Hypothalamus (tissue), 51 donors: Measurements from ENCODE around the gene ELMOD3.

Experiments used
- DNase-seq, 51 donors: peaks; one replicate each; lab custom pipeline; 2025; lab: John Stamatoyannopoulos, UW

ELMOD3 gene

DNA sequence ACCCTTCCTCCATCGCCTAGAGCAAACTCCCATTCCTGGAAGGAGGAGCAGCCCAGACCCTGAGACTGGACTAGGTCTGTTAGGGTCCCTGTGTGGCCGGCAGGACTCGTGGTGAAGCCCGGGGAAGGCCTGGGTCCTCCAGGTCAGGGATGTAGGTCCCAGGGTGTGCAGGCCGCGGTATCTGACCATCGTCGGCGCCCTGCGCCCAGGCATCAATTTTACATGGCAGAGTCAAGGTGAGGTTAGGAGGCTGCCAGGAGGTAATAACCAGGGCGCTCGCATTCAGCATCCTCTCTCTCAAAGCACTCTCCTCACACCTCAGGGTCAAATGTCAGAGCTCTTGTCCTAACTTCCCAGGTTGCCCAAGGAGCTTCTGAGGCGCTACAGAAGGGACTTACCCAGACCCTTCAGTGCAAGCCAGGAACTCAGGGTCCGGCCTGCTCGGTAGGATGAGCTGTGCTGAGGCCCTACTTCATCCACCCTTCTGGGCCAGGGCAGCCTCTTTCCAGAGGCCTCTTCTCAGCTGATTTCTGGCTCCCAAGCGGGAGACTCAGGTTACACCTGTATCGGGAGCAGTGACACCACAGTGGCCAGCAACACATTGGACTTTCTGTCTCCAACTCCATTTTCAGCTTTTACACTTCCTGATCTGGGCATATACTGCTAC is 64.6 kb downstream of the ELMOD3 start:
- no peak for DNase-seq

DNA sequence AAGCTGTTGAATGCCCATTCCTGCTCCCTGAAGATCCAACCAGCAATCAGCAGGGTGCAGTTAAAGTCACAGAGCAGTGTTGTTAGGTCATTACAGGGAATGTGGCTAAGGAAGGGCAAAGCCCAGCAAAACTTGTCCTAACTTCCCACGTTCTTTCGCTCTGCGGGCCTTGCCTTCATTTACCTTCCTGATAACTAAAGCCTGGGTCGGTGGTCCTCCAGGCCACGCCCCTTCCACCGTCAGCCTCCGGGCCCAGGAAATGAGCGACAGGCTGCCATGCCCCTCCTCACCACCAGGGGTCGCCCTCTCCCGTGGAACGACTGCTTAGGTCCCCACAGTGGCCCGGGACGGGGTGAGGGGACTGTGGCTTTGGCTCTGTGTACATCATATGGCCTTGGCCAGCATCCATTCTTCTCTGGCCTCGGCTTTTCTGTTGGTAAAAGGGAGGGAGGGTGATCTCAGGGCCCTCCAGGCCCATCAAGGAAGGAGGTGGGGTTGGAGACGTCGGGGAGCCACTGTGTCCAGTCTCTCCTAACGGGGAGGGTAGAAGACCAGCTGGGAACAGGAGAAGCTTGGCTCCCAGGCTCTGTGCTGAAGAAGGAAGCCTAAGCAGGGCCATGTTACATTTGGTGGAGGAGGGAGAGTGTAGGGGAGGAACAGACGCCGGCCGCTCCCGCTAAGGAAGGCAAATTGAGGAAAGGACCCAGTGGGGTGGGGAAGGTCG is 66.1 kb downstream of the ELMOD3 start:
- peak; percentile 49 to 96 (median 85) for DNase-seq

DNA sequence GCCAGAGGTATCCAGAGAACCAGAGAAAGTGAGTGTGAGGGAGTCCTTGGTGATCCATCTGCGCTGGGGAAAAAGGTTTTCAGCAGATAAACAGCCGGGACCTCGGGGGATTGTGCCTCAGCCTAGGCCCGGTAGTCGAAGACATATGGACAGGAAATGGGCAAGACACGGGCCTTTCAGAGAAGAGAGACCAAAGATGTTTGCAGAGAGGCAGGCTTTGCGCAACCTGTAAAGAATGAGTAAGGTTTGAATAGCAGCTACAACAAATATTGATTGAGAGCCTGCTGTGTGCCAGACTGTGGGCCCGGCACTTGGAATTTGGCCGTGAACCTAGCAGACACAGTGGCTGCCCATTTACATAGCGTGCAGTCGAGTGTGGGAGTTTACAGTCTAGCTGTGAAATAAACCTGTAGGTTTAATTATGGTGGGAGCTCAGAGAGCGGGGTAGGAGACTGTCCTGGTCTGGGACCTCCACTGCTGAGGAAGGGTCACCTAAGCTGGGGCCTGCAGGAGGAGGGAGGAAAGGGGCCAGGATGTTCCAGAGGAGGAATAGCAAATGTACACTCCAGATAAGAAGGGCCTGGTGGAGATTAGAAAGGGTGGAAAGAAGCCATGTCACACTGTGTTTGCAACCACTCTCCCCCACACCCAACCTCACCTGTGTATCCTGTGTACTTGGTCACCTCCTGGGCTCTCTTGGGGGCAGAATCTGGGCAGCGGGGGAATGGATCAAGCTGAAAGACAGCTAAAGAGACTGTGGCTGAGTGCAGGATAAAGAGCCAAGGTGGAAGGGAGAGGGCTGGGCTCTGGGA is 66.9 kb downstream of the ELMOD3 start:
- DNase-seq, result peak in 9 of 51 donors; percentile 24 to 62 (median 45)

DNA sequence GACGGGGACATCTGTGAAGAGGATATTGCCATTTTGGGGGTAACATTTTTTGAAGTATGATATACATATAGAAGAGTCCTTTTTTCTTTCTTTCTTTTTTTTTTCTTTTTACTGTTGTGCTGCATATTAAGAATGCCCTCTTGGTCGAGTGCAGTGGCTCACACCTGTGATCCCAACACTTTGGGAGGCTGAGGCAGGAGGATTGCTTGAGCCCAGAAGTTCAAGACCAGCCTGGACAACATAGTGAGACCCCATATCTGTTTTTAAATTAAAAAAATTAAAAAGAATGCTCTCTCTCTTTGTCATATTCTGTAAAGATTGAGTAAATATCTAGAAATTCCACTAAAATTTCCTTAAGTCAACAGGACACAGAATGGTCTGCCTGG is 67.5 kb downstream of the ELMOD3 start:
- no peak for DNase-seq

DNA sequence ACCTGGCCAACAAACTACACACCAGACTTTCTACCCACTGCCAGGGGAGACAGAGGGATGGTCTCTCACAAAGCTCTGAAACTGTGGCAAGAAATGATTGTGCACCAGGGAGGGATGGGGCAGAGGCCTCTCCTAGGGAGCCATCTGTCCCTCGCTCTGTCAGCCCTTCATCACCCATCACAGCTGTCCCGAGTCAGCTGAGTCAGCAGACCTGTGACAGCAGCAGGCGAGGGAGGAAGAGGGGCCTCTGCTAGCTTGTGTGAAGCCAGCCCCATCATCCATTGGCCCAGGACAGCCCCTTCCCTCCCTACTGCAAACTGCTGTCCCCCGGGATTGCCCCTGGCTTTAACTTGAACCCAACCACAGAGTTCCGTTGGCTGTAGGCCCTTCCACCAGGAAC is 69.0 kb downstream of the ELMOD3 start:
- peak in 1 of 51 donors; percentile 28 for DNase-seq

DNA sequence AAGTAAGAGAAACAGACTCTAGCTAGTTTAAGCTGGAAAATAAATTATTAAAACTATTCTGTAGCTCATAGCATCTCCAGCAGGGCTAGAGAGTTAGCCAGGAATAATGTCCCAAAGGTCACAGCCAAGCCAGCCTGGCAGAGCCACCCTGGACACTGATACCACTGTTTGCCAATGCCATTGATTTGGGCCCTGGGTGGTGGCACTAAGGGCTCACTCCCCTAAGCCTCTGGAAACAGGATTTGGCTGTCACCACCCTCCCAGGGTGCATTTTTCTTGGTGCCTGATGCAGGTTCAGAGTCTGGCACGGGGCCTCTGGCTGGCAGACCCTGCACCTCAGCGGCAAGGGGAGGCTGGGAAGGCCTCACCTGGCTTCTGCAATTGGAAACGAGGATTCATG is 71.0 kb downstream of the ELMOD3 start:
- DNase-seq, result no peak

DNA sequence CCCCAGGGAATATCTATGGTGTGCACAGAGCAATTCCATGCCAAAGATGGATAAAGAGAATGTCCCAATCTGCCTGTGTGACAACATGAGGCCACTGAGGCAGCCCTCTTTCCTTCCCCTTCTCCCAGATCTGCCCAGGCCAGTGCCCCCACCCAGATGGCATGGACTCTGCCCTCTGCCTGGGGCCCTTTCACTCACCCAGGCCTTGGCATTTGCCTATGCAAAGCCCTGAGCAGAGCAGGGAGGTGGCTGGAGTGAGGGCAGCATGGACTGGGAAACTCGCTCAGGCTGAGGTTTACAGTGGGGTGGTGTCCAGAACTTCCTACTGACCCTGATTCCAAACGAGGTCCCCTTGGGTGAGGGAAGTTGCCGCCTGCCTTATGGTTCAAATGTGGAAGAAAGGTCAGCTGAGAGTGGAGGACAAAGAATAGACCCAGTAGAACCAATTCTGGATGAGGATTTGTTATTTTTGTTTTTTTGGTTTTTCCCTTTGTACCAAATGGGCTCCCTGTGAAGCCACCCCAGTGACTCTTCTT is 72.8 kb downstream of the ELMOD3 start:
- no peak for DNase-seq

DNA sequence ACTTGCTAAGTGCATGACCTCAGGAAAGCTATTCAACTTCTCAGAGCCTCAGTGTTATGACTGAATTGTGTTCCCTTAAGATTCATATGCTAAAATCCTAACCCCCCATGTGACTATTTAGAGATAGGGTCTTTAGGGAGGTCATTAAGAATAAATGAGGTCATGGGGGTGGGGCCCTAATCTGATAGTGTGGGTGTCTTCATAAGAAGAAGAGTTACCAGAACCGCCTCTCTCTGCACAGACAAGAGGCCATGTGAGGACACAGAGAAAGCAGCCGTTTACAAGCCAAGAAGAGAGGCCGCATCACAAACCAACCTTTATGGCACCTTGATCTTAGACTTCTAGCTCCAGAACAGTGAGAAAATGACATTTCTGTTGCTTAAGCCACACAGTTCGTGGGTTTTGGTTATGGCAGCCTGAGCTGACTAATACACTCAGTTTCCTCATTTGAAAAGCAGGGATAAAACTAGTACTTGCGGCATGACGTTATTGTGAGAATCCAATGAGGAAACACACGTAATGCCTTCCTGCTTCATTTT is 73.8 kb downstream of the ELMOD3 start:
- DNase-seq, result no peak

DNA sequence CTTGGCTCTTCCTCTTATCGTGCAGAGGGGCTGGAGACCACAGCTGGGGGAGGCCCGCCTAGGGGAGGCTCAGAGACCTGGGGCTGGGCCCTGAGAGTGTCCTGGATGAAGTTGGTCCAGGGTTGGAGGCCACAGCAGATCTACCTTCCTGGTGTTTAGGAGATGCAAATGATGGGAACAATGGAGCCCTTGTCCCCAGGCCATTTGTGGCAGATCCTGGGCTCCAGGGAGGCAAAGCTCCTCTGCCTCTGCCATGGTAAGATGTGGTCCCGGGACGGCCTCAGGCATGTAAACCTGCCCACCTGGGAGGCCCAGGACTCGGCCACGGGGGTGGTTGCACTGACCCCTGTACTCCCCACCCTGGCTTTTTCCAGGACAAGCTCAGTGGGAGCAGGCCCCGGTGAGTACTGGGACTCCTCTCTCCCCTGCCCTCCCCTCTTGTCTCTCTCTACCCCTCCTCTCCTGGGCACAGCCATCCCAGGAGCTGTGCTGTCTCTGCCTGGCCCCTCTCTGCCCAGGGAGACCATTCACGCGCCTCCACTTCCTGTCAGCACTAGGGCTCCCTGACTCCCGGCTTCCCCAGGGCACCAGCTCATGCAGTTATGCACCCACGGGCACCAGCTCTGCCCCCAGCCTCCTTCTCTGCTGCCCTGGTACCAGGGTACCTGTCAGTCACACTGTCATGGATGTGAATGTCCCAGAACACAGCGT is 74.8 kb downstream of the ELMOD3 start:
- peak in 7 of 51 donors; percentile 13 to 46 (median 28) for DNase-seq

DNA sequence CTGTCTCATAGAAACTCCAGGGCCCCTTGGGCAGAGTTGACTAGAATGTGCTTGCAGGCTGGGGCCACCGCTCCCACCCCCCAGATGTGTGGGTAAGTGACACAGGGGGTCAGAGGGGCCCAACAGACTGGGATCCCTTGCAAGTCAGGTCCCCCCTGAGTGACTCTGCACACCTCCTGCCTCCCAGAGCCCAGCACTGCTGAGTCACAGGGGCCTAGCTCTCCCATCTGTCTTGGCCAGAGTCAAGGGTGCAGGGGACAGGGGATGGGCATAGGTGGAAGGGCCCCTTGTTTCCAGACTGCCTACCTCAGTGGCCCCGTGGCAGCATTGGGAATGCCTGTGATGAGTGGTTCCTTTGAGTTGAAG is 75.3 kb downstream of the ELMOD3 start:
- peak in 1 of 51 donors; percentile 33 for DNase-seq

DNA sequence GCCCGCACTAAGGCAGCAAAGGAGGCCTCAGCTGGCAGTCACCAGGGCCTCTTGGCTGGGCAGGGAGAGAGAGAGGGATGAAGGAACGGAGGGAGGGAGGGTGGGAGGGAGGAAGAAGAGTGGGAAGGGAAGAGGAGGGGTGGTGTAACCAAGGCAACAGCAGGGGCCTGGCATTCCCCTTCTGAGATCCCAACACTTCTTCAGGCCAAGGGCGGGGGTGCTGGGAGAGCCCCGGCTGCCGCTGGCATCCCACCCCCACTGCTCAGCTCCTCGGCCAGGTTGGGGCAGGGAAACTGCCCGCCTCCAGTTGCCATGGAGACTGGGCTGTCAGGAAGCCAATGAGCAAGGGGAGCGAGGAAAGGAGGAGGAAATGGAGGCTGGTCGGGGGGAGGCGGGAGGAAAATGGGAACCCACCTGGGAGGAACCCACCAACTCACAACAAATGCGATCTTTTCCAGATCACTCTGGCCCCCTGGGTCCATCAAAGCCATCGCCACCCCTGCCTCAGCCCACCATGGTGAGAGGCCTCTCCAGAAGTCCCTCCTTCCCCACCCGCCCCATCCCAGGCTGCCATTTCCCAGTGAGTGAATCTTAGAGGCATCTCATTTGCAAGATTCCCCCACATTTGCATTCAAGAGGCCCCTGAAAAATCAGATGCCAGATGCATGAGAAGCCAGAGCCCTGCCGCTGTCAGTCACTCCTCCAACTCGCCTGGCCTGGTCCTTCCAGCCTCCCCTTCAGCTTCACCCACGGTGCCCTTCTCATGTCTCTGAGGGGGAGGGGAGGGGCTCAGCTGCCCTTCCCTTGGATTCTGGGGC is 76.4 kb downstream of the ELMOD3 start:
- peak in 49 of 51 donors; percentile 44 to 94 (median 81) for DNase-seq

DNA sequence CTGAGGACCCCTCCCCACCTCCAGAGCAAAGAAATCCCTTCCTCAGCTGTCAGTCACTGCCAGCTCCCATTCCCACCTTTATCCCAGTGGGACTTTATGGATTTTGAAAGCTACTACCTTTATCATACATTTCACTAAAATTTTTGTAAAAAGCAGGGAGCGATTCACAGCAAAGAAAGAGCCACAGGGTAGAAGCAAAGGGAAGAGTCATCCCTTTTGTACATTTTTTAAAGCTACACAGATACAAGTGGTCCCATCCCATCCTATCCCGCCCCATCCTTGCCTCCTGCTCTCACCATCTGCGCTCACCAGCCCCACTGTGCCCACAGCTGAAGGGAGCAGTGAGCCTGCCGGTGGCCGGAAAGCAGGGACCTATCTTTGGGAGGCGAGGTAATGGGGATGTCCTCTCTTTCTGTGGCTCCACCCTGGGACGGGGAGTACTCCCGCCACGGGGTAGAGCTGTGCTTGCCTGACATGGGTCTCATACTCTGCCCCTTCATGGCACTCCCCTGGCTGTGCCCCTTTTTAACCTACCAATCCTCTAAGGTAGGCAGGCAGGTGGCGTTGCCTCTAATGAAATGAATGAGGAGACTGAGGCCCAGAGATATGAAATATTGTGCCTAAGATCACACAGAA is 77.1 kb downstream of the ELMOD3 start:
- DNase-seq, result peak in 7 of 51 donors; percentile 9 to 69 (median 35)

DNA sequence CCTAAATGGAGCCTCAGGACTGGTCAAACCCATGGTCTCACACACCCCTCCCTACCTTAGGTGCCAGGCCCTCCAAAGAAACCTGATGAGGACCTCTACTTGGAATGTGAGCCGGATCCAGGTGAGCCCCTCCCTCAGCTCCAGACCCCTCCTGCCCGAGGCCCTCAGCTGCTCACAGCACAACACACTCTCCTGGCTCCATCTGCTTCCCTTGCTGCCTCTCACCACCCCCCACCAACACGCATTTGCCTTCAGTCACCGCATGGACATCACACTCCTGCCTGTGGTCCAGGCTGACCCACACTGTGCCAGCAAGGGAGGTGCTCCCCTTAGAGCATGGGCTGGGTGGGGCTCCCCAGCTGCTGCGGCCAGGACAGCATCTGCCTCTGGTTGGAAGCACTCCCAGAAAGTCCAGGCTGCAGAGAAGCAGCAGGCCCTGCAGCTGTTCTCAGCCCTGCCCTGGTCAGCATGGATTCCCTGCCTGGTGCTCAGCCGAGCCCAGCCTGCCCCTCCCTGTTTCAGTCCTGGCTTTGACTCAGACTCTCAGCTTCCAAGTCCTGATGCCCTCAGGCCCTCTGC is 79.0 kb downstream of the ELMOD3 start:
- DNase-seq, result peak in 47 of 51 donors; percentile 20 to 96 (median 80)

DNA sequence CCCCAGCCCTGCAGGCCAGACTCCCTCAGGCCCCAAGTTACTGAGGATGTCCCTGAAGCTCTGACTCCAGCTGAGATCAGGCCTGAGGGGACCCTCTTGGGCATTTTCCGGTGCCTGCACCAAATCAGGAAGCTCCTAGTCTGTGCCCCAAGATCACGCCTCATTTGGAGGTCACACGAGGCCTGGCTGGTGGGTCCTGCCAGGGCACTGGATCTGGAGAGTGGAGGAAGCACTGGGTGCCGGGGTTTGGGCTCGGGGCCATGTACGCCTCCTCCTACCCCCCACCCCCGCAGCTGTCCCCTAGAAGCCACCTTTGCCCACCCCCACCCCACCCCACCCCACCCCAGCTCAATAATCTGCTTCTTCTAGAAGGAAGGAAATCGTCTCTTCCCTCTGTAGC is 80.1 kb downstream of the ELMOD3 start:
- no peak for DNase-seq

DNA sequence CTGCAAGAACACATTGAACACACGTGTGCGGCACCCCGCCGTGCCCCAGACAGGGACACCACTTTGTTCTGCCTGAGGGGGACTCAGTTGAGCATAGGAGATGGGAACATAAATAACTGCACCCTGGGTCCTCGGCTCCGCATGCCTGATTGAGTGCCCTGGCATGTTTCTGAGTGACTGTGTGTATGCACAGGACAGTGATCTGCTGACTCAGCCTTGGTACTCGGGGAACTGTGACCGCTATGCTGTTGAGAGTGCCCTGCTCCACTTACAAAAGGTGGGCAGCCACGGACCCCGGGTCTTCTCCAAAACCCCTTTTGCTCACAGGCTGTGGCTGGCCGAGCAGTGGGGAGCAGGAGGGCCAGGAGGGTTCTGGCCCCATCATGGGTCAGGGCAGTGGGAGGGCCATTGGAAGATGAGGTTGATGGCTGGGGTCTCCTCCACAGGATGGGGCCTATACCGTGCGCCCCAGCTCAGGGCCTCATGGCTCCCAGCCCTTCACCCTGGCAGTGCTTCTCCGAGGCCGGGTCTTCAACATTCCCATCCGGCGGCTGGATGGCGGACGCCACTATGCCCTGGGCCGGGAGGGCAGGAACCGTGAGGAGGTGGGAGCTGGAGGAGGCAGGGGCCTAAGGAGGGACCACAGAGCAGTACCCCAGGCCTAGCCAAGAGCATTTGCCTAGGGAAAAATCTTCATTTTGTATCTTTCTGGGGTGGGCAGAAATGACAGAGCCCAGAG is 80.8 kb downstream of the ELMOD3 start:
- peak in 8 of 51 donors; percentile 22 to 46 (median 32) for DNase-seq

DNA sequence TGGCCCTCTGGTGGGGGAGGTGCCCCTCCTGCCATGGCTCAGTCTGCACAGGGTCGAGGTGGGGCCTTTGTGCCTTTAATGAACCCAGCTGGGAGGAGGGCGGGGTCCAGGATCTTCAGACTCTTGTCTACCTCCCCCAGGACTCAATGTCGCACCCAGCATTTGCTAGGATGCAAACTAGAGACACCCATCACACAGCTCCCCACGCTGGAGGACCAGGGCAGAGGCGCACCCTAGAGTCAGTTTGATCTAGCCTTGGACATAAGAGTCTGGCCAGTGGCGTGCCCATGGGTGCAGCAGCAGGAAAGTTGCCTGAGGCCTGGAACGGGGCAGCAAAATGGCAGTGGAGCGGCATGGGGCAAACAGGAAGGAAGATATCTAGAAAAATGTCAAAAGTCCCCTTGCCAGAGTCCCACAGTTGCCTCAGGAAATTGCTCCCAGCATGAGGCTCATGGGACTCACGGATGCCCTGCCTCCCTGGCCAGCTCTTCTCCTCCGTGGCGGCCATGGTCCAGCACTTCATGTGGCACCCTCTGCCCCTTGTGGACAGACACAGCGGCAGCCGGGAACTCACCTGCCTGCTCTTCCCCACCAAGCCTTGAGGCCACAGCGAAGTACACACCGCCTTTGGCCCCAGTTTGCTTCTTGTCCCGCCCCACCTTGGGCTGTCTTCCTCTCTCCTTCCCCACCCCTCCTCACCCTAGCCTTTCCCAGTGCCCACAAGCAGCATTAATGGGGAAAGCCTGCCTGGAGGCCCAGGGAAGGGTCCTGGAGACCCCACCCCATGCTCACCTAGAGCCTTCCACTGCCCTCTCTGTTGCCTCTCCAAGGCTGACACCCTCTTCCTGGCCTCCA is 81.6 kb downstream of the ELMOD3 start:
- peak in 1 of 51 donors; percentile 60 for DNase-seq
